Skeletal muscle tissue (tissue), 4 donors: ENCODE measurements around the gene ZNF227. TPM values are rescaled to one million over a fixed set of nuclear protein-coding genes. Genes with fewer than 3 reads are reported as not detected.
"Not testable (repeated sequence)": the region's sequence is repeated elsewhere in the genome, so short reads cannot be mapped to it uniquely, and the experiment has no call there.

Experiments used
- H3K27ac ChIP-seq: one replicate; pipeline ENCODE4 v1.7.0; 2013; ENCODE audit warnings: mild to moderate bottlenecking, low read depth, low read length, inconsistent platforms
- H3K27me3 ChIP-seq, 3 donors: one replicate each; pipeline ENCODE4 v1.7.0; 2013; ENCODE audit warnings: low read length in 3 of 3; ENCODE audit not compliant: control insufficient read depth in 3 of 3, insufficient read depth in 3 of 3
- H3K36me3 ChIP-seq, 3 donors: one replicate each; pipeline ENCODE4 v1.7.0; 2013; ENCODE audit warnings: low read length in 3 of 3; ENCODE audit not compliant: control insufficient read depth in 3 of 3, insufficient read depth in 3 of 3
- H3K4me1 ChIP-seq, 3 donors: one replicate each; pipeline ENCODE4 v1.7.0; 2013; ENCODE audit warnings: low read length in 3 of 3, mild to moderate bottlenecking in 3 of 3; ENCODE audit not compliant: control insufficient read depth in 3 of 3, insufficient read depth in 3 of 3
- H3K4me3 ChIP-seq, 3 donors: one replicate each; pipeline ENCODE4 v1.7.0; 2013; ENCODE audit warnings: low read length in 3 of 3
- H3K9ac ChIP-seq, 3 donors: one replicate each; pipeline ENCODE4 v1.7.0; 2013; ENCODE audit warnings: low read length in 3 of 3, mild to moderate bottlenecking in 3 of 3, moderate library complexity in 2 of 3, low read depth in 1 of 3
- H3K9me3 ChIP-seq, 3 donors: one replicate each; pipeline ENCODE4 v1.7.0; 2013; ENCODE audit warnings: low read length in 3 of 3; ENCODE audit not compliant: control insufficient read depth in 3 of 3
- total RNA-seq: library from RNA; depleted of rRNA; stranded (reverse); fragments of >200 nt; gene quantifications from one replicate; pipeline ENCODE4 v1.2.3, GENCODE V29; 2014
- donor health status: Osteomylitis.

Gene ZNF227
- total RNA-seq, 1 donor from 2014 or later: 21.4 TPM

GRCh38 chr19:44221291-44221690, 9.0 kb downstream of the ZNF227 start:
- not testable (repeated sequence) for H3K27me3 ChIP-seq, H3K9me3 ChIP-seq, H3K27ac ChIP-seq, H3K4me3 ChIP-seq, H3K4me1 ChIP-seq, H3K9ac ChIP-seq
- H3K36me3 ChIP-seq: peaks cover 11 to 31% (median 24%) of the 10 kb centered on the region in 3 donors

- Histone ChIP-seq H3K9me3 (peaks cover 0 to 24% (median 2%) of the 10 kb centered on the region in 3 donors), H3K9ac (no peak overlapping the region), H3K4me3 (no peak overlapping the region), H3K36me3 (peaks cover 45 to 56% (median 50%) of the 10 kb centered on the region in 3 donors), H3K27ac (no peak overlapping the region), H3K4me1 (no peaks in the 10 kb centered on the region), H3K27me3 (no peaks in the 10 kb centered on the region)
Measured at GRCh38 chr19:44228318-44228717, 16.0 kb downstream of the ZNF227 start.

- Histone ChIP-seq H3K36me3 (peaks cover 80 to 88% (median 85%) of the 10 kb centered on the region in 3 donors), H3K9me3 (peaks cover 12 to 51% (median 14%) of the 10 kb centered on the region in 3 donors), H3K9ac (no peak overlapping the region), H3K27ac (no peak overlapping the region), H3K4me3 (no peak overlapping the region), H3K4me1 (no peaks in the 10 kb centered on the region), H3K27me3 (no peaks in the 10 kb centered on the region)
Measured at GRCh38 chr19:44232867-44233266, 20.5 kb downstream of the ZNF227 start.

GRCh38 chr19:44236384-44236783, 24.1 kb downstream of the ZNF227 start:
- H3K9me3 ChIP-seq: peaks cover 13 to 39% (median 17%) of the 10 kb centered on the region in 3 donors
- H3K36me3 ChIP-seq: peaks cover 52 to 55% (median 55%) of the 10 kb centered on the region in 3 donors
- H3K9ac ChIP-seq: no peak overlapping the region
- H3K4me1 ChIP-seq: no peaks in the 10 kb centered on the region
- H3K27ac ChIP-seq: no peak overlapping the region
- H3K4me3 ChIP-seq: peak overlapping the region in 1 of 3 donors; percentile 11
- H3K27me3 ChIP-seq: no peaks in the 10 kb centered on the region

- not testable (repeated sequence) for H3K4me3 ChIP-seq, H3K36me3 ChIP-seq, H3K9ac ChIP-seq, H3K27me3 ChIP-seq, H3K27ac ChIP-seq, H3K4me1 ChIP-seq
- peaks cover 4 to 35% (median 4%) of the 10 kb centered on the region in 3 donors for H3K9me3 ChIP-seq
Measured at GRCh38 chr19:44252332-44252731, 40.0 kb downstream of the ZNF227 start.

GRCh38 chr19:44253392-44253791, 41.1 kb downstream of the ZNF227 start:
- H3K4me1 ChIP-seq, H3K9ac ChIP-seq, H3K36me3 ChIP-seq, H3K27me3 ChIP-seq, H3K27ac ChIP-seq: not testable (repeated sequence)
- Histone ChIP-seq H3K4me3 (peak overlapping the region in 1 of 3 donors; percentile 14), H3K9me3 (peaks cover 4 to 30% (median 4%) of the 10 kb centered on the region in 3 donors)

- Histone ChIP-seq H3K4me1 (no peaks in the 10 kb centered on the region), H3K9ac (no peak overlapping the region), H3K27ac (no peak overlapping the region), H3K4me3 (peak overlapping the region in 1 of 3 donors; percentile 3), H3K36me3 (peaks cover 0 to 4% (median 0%) of the 10 kb centered on the region in 3 donors), H3K27me3 (no peaks in the 10 kb centered on the region), H3K9me3 (peaks cover 4 to 28% (median 4%) of the 10 kb centered on the region in 3 donors)
Measured at GRCh38 chr19:44254496-44254895, 42.2 kb downstream of the ZNF227 start.

- H3K9ac ChIP-seq: no peak overlapping the region
- H3K27ac ChIP-seq: no peak overlapping the region
- no peaks in the 10 kb centered on the region for H3K4me1 ChIP-seq
- no peaks in the 10 kb centered on the region for H3K27me3 ChIP-seq
- peaks cover 0 to 4% (median 0%) of the 10 kb centered on the region in 3 donors for H3K36me3 ChIP-seq
- no peak overlapping the region for H3K4me3 ChIP-seq
- H3K9me3 ChIP-seq: peaks cover 4 to 25% (median 4%) of the 10 kb centered on the region in 3 donors
Measured at GRCh38 chr19:44255705-44256411, 43.5 kb downstream of the ZNF227 start.

- peaks cover 0 to 4% (median 0%) of the 10 kb centered on the region in 3 donors for H3K36me3 ChIP-seq
- no peaks in the 10 kb centered on the region for H3K4me1 ChIP-seq
- H3K27me3 ChIP-seq: no peaks in the 10 kb centered on the region
- no peak overlapping the region for H3K9ac ChIP-seq
- H3K4me3 ChIP-seq: no peak overlapping the region
- H3K27ac ChIP-seq: no peak overlapping the region
- H3K9me3 ChIP-seq: peaks cover 4 to 29% (median 4%) of the 10 kb centered on the region in 3 donors
Measured at GRCh38 chr19:44258136-44258535, 45.8 kb downstream of the ZNF227 start.

GRCh38 chr19:44258835-44259413, 46.6 kb downstream of the ZNF227 start:
- Histone ChIP-seq H3K27me3 (no peaks in the 10 kb centered on the region), H3K4me1 (no peaks in the 10 kb centered on the region), H3K4me3 (no peak overlapping the region), H3K27ac (no peak overlapping the region), H3K36me3 (peaks cover 0 to 4% (median 0%) of the 10 kb centered on the region in 3 donors), H3K9me3 (peaks cover 4 to 23% (median 5%) of the 10 kb centered on the region in 3 donors), H3K9ac (no peak overlapping the region)
